Measurements from ENCODE around the gene GPR137B.
"Not testable (repeated sequence)": the region's sequence is repeated elsewhere in the genome, so short reads cannot be mapped to it uniquely, and the experiment has no call there.

The GPR137B gene

DNA sequence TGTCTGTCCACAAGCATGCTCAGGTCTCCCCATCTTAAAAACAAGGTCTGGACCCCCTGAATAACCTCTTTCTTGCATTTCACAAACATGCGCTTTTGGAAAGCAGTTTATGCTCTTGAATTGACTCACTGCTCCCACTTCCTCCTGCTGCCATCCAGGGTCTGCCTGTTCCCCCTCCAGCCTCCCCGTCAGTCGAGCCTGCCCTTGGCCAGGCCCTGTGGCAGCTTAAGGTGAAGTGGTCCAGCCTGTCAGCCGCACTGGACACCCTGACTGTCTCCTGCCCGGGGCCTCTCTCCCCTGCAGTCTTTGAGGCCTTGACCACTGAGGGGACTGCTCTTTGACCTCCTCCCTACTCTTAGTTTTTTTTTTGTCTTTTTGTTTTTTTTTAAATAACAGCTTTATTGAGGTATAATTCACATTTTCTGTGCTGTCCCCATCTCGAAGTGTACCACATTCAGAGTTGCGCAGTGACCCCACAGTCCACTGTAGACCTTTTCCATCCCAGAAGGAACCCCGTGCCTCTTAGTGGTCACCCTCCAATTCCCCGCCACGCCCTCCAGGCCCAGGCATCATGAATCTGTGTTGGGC is 18.3 kb downstream of the GPR137B start:
- TF ChIP-seq, protein P1, sequence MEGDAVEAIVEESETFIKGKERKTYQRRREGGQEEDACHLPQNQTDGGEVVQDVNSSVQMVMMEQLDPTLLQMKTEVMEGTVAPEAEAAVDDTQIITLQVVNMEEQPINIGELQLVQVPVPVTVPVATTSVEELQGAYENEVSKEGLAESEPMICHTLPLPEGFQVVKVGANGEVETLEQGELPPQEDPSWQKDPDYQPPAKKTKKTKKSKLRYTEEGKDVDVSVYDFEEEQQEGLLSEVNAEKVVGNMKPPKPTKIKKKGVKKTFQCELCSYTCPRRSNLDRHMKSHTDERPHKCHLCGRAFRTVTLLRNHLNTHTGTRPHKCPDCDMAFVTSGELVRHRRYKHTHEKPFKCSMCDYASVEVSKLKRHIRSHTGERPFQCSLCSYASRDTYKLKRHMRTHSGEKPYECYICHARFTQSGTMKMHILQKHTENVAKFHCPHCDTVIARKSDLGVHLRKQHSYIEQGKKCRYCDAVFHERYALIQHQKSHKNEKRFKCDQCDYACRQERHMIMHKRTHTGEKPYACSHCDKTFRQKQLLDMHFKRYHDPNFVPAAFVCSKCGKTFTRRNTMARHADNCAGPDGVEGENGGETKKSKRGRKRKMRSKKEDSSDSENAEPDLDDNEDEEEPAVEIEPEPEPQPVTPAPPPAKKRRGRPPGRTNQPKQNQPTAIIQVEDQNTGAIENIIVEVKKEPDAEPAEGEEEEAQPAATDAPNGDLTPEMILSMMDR (IDR thresholded peaks at IDR 0.05), result no peak
- no peak overlapping the region for H3K27ac ChIP-seq

DNA sequence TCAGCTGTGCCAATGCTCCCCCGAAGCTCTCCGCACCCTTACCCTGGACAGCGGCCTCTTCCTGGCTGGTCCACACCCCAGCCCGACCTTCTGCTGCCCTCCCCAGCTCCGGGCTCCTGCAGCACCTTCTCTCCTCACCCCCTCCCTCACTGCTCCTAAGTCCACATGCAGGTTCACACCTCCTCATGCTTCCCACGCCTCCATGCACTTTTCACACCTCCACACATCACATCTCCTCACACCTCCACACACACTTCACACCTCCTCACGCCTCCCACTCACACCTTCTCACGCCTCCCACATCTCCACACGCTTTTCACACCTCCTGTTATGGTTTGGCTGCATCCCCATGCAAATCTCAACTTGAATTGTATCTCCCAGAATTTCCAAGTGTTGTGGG is 18.9 kb downstream of the GPR137B start:
- TF ChIP-seq, protein P1 (IDR thresholded peaks at IDR 0.05), result no peak
- no peaks in the 10 kb centered on the region for H3K27me3 ChIP-seq
- no peaks in the 10 kb centered on the region for H3K9me3 ChIP-seq
- no peaks in the 10 kb centered on the region for H3K36me3 ChIP-seq
- H3K4me3 ChIP-seq (ENCODE audit: low read depth in 1 of 2, low read length in 1 of 2), result no peak overlapping the region
- H3K27ac ChIP-seq, result no peak overlapping the region
- H3K4me1 ChIP-seq (ENCODE audit: control insufficient read depth in 1 of 2, insufficient read depth in 1 of 2, low read depth in 1 of 2, low read length in 1 of 2), result peaks cover 0 to 6% of the 10 kb centered on the region in 2 experiments

More for the DNA sequence above, 18.3 kb downstream of the GPR137B start:
- Histone ChIP-seq H3K36me3 (no peaks in the 10 kb centered on the region), H3K9me3 (no peaks in the 10 kb centered on the region), H3K4me1 (ENCODE audit: control insufficient read depth in 1 of 2, insufficient read depth in 1 of 2, low read depth in 1 of 2, low read length in 1 of 2) (peaks cover 0 to 6% of the 10 kb centered on the region in 2 experiments), H3K4me3 (ENCODE audit: low read depth in 1 of 2, low read length in 1 of 2) (no peak overlapping the region), H3K27me3 (no peaks in the 10 kb centered on the region)

- H3K36me3 ChIP-seq; H3K9me3 ChIP-seq; H3K27me3 ChIP-seq; H3K4me1 ChIP-seq (ENCODE audit: control insufficient read depth in 1 of 2, insufficient read depth in 1 of 2, low read depth in 1 of 2, low read length in 1 of 2); H3K4me3 ChIP-seq (ENCODE audit: low read depth in 1 of 2, low read length in 1 of 2); H3K27ac ChIP-seq: not testable (repeated sequence)
Measured at GRCh38 chr1:236161755-236162154, 19.4 kb downstream of the GPR137B start.

GRCh38 chr1:236163463-236164153 is 21.3 kb downstream of the GPR137B start:
- TF ChIP-seq, protein P1 (IDR thresholded peaks at IDR 0.05), result no peak
- Histone ChIP-seq H3K36me3 (no peaks in the 10 kb centered on the region), H3K9me3 (no peaks in the 10 kb centered on the region), H3K4me3 (ENCODE audit: low read depth in 1 of 2, low read length in 1 of 2) (no peak overlapping the region), H3K27me3 (no peaks in the 10 kb centered on the region), H3K27ac (no peak overlapping the region), H3K4me1 (ENCODE audit: control insufficient read depth in 1 of 2, insufficient read depth in 1 of 2, low read depth in 1 of 2, low read length in 1 of 2) (no peaks in the 10 kb centered on the region)

DNA sequence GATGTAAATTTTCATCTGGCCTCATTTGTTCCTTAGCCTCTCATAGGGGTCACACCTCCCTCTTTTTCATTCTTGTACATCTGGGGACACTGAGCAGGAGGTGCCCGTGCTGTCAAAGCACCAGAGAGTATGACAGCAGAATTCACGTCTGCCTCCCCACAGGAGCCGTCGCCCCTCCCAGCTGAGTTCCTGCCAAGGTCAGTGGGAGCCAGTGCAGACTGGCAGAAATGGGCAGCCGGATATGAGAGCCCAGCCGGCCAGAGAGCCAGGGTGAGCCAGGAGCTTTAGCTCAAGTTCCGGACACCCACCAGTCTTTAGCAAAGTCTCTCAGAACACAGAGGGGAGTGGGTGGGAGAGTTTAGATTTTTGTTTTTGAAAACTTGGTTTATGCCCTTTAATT is 21.9 kb downstream of the GPR137B start:
- Histone ChIP-seq H3K36me3 (no peaks in the 10 kb centered on the region), H3K4me1 (ENCODE audit: control insufficient read depth in 1 of 2, insufficient read depth in 1 of 2, low read depth in 1 of 2, low read length in 1 of 2) (no peaks in the 10 kb centered on the region), H3K27me3 (no peaks in the 10 kb centered on the region), H3K4me3 (ENCODE audit: low read depth in 1 of 2, low read length in 1 of 2) (no peak overlapping the region), H3K27ac (no peak overlapping the region), H3K9me3 (no peaks in the 10 kb centered on the region)
- TF ChIP-seq, protein P1 (IDR thresholded peaks at IDR 0.05), result no peak

DNA sequence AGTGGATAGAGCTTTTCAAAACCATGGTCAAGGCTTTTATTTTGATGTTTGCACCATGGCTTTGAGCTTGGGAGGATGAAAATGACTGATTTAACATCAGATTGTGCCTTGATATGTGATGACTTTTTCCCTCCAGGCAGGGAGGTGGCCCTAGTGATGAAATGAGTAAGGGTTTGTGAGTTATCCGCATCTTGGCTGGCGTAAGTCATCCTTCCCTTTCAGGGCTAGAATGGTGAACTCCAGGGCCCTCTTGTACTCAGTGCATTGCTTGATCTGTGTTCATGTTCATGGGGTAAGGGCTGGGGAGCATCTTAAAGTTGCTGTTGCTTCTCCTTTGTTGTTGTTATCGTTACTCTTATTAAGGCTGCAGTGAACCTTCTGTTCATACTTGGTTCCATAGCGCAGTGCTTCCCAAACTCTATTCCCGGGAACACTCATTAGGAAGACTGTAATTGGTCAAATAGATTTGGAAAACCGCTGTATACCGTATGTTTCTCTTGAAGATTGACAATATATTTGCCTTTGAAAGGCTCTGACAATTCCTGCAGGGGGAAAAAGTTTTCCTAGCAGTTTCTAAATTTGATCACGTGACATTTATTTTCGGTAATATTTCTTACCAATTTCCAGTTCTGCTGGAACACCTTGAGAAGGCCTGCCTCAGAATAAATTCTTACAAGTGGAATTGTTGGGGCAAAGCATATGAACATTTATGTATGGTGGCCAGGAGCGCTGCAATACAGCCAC is 23.1 kb downstream of the GPR137B start:
- no peaks in the 10 kb centered on the region for H3K36me3 ChIP-seq
- H3K27ac ChIP-seq, result no peak overlapping the region
- H3K9me3 ChIP-seq, result no peaks in the 10 kb centered on the region
- H3K4me3 ChIP-seq (ENCODE audit: low read depth in 1 of 2, low read length in 1 of 2), result no peak overlapping the region
- H3K4me1 ChIP-seq (ENCODE audit: control insufficient read depth in 1 of 2, insufficient read depth in 1 of 2, low read depth in 1 of 2, low read length in 1 of 2), result no peaks in the 10 kb centered on the region
- TF ChIP-seq, protein P1 (IDR thresholded peaks at IDR 0.05), result no peak
- H3K27me3 ChIP-seq, result no peaks in the 10 kb centered on the region

Measured in neutrophil (primary cell).